Measurements from ENCODE around the gene MYH15. TPM values are rescaled to one million over a fixed set of nuclear protein-coding genes. Genes with fewer than 3 reads are reported as not detected.

Gene MYH15
- total RNA-seq, 1 donor from 2014 or later, result 0.41 TPM

- FAIRE-seq, result no peak
- DNase-seq (ENCODE audit: low spot score in 2 of 2), result no peak
Measured at GRCh38 chr3:108474581-108474980, 35.8 kb downstream of the MYH15 start.

GRCh38 chr3:108473711-108474110 lies 36.7 kb downstream of the MYH15 start:
- no peak for FAIRE-seq
- no peak for DNase-seq (ENCODE audit: low spot score in 2 of 2)

GRCh38 chr3:108472001-108472591 lies 38.3 kb downstream of the MYH15 start:
- FAIRE-seq, result no peak
- no peak for DNase-seq (ENCODE audit: low spot score in 2 of 2)

- FAIRE-seq, result no peak
- no peak for DNase-seq (ENCODE audit: low spot score in 2 of 2)
Measured at GRCh38 chr3:108471426-108471825, 39.0 kb downstream of the MYH15 start.

- FAIRE-seq, result no peak
Measured at GRCh38 chr3:108469126-108469525, 41.3 kb downstream of the MYH15 start.

GRCh38 chr3:108468577-108468976 lies 41.8 kb downstream of the MYH15 start:
- DNase-seq (ENCODE audit: low spot score in 2 of 2), result no peak
- no peak for FAIRE-seq

More at GRCh38 chr3:108469126-108469525, 41.3 kb downstream of the MYH15 start:
- DNase-seq (ENCODE audit: low spot score in 2 of 2), result no peak

- no peak for DNase-seq (ENCODE audit: low spot score in 2 of 2)
- no peak for FAIRE-seq
Measured at GRCh38 chr3:108462899-108463298, 47.5 kb downstream of the MYH15 start.

GRCh38 chr3:108461661-108462111 lies 48.7 kb downstream of the MYH15 start:
- FAIRE-seq (no peak), DNase-seq (ENCODE audit: low spot score in 2 of 2) (no peak)

GRCh38 chr3:108459225-108459624 lies 51.2 kb downstream of the MYH15 start:
- FAIRE-seq (no peak), DNase-seq (ENCODE audit: low spot score in 2 of 2) (no peak)

- FAIRE-seq (no peak), DNase-seq (ENCODE audit: low spot score in 2 of 2) (no peak)
Measured at GRCh38 chr3:108455212-108455705, 55.1 kb downstream of the MYH15 start.

- DNase-seq (ENCODE audit: low spot score in 2 of 2), result no peak
- FAIRE-seq, result no peak
Measured at GRCh38 chr3:108453565-108453964, 56.8 kb downstream of the MYH15 start.

GRCh38 chr3:108450444-108450843 lies 60.0 kb downstream of the MYH15 start:
- FAIRE-seq, result peak; percentile 24
- no peak for DNase-seq (ENCODE audit: low spot score in 2 of 2)

- FAIRE-seq (peak; percentile 83), DNase-seq (ENCODE audit: low spot score in 2 of 2) (no peak)
Measured at GRCh38 chr3:108448593-108448992, 61.8 kb downstream of the MYH15 start.

GRCh38 chr3:108447096-108447847 lies 63.1 kb downstream of the MYH15 start:
- DNase-seq (ENCODE audit: low spot score in 2 of 2) (no peak), FAIRE-seq (no peak)

GRCh38 chr3:108442281-108442680 lies 68.1 kb downstream of the MYH15 start:
- FAIRE-seq (no peak), DNase-seq (ENCODE audit: low spot score in 2 of 2) (no peak)

- DNase-seq (ENCODE audit: low spot score in 2 of 2) (no peak), FAIRE-seq (no peak)
Measured at GRCh38 chr3:108441518-108441917, 68.9 kb downstream of the MYH15 start.

GRCh38 chr3:108441071-108441507 lies 69.3 kb downstream of the MYH15 start:
- DNase-seq (ENCODE audit: low spot score in 2 of 2) (no peak), FAIRE-seq (no peak)

- FAIRE-seq (no peak), DNase-seq (ENCODE audit: low spot score in 2 of 2) (no peak)
Measured at GRCh38 chr3:108438542-108438941, 71.9 kb downstream of the MYH15 start.

- FAIRE-seq (no peak), DNase-seq (ENCODE audit: low spot score in 2 of 2) (no peak)
Measured at GRCh38 chr3:108437439-108437838, 73.0 kb downstream of the MYH15 start.

GRCh38 chr3:108433928-108434327 lies 76.5 kb downstream of the MYH15 start:
- FAIRE-seq (peak; percentile 82), DNase-seq (ENCODE audit: low spot score in 2 of 2) (no peak)

- DNase-seq (ENCODE audit: low spot score in 2 of 2) (no peak), FAIRE-seq (no peak)
Measured at GRCh38 chr3:108432431-108432830, 78.0 kb downstream of the MYH15 start.

- DNase-seq (ENCODE audit: low spot score in 2 of 2) (no peak), FAIRE-seq (no peak)
Measured at GRCh38 chr3:108430540-108430939, 79.9 kb downstream of the MYH15 start.

Data from frontal cortex (tissue), 4 donors.